Measurements from ENCODE around the gene ASCC3.

The ASCC3 gene

GRCh38 chr6:100785982-100786381 is 95.1 kb downstream of the ASCC3 start:
- no peaks in the 10 kb centered on the region for H3K27me3 ChIP-seq
- H3K4me3 ChIP-seq: no peak overlapping the region
- no peaks in the 10 kb centered on the region for H3K4me1 ChIP-seq
- DNase-seq: no peak
- H3K27ac ChIP-seq: no peak overlapping the region
- H3K9me3 ChIP-seq: no peaks in the 10 kb centered on the region
- TF ChIP-seq CTCF (IDR thresholded peaks at IDR 0.05): no peak
- intact Hi-C loops (cut with DNase I; ENCODE audit: low total_unique reads): no loop called here
- H3K36me3 ChIP-seq: no peaks in the 10 kb centered on the region

- Histone ChIP-seq H3K36me3 (no peaks in the 10 kb centered on the region), H3K9me3 (no peaks in the 10 kb centered on the region), H3K4me3 (no peak overlapping the region), H3K27me3 (no peaks in the 10 kb centered on the region), H3K4me1 (no peaks in the 10 kb centered on the region), H3K27ac (no peak overlapping the region)
- intact Hi-C loops (cut with DNase I; ENCODE audit: low total_unique reads): no loop called here
- no peak for DNase-seq
- no peak for TF ChIP-seq CTCF (IDR thresholded peaks at IDR 0.05)
These were observed 100.5 kb downstream of the ASCC3 start for GRCh38 chr6:100780648-100781047.

DNA sequence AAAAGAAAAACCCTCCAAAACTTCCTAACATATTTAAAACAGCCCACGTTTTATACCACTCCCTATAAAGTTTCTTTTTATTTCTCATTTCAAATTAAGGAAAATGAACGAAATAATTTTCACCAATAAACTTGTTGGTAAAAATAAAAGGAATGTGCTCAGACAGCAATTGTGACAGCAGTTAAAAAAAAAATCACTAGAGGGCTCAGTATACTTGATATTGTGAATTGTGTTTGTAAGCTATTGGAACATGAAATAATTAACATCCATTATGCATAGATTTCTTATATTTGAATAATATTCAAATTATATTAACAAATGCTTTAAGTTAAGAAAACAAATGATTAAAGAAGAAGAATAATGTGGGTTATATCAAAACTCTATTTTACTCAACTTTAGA is 105.5 kb downstream of the ASCC3 start:
- intact Hi-C loops (cut with DNase I; ENCODE audit: low total_unique reads): no loop called here
- H3K27ac ChIP-seq: no peak overlapping the region
- DNase-seq: no peak
- H3K4me1 ChIP-seq: no peaks in the 10 kb centered on the region
- H3K4me3 ChIP-seq: no peak overlapping the region
- H3K36me3 ChIP-seq: no peaks in the 10 kb centered on the region
- no peaks in the 10 kb centered on the region for H3K9me3 ChIP-seq
- no peak for TF ChIP-seq CTCF (IDR thresholded peaks at IDR 0.05)
- H3K27me3 ChIP-seq: no peaks in the 10 kb centered on the region

GRCh38 chr6:100774681-100775080 is 106.4 kb downstream of the ASCC3 start:
- Histone ChIP-seq H3K4me1 (no peaks in the 10 kb centered on the region), H3K36me3 (no peaks in the 10 kb centered on the region), H3K27me3 (no peaks in the 10 kb centered on the region), H3K4me3 (no peak overlapping the region), H3K27ac (no peak overlapping the region), H3K9me3 (no peaks in the 10 kb centered on the region)
- intact Hi-C loops (cut with DNase I; ENCODE audit: low total_unique reads): no loop called here
- TF ChIP-seq CTCF (IDR thresholded peaks at IDR 0.05): no peak
- no peak for DNase-seq

DNA sequence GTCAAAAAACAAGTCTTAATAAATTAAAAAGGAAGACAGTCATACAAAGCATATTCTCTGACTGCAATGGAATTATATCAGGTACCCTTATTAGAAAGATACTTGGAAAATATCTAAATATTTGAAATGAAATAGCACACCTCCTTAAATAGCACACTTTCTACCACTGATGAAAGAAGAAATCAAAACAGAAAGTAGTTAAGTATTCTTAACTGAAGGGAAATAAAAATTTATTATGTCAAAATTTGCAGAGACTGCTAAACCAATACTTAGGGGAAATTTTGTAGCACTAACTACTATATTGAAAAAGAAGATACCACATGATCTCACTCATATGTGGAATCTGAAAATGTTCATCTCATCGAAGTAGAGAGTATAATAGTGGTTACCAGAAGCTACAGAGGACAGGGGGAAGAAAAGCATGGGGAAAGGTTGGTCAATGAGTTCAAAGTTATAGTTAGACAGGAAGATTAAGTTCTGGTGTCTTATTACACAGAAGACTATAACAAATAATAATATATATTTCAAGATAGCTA is 112.2 kb downstream of the ASCC3 start:
- no peak for DNase-seq
- no peak for TF ChIP-seq CTCF (IDR thresholded peaks at IDR 0.05)
- no peaks in the 10 kb centered on the region for H3K9me3 ChIP-seq
- H3K4me3 ChIP-seq: no peak overlapping the region
- no peaks in the 10 kb centered on the region for H3K27me3 ChIP-seq
- intact Hi-C loops (cut with DNase I; ENCODE audit: low total_unique reads): no loop called here
- H3K4me1 ChIP-seq: no peaks in the 10 kb centered on the region
- H3K27ac ChIP-seq: no peak overlapping the region
- H3K36me3 ChIP-seq: peaks cover 16 to 31% (median 29%) of the 10 kb centered on the region in 3 donors

All from tibial artery (tissue), 4 donors.